K562 (cell line): ENCODE data around the gene METTL25B. TPM values are rescaled to one million over a fixed set of nuclear protein-coding genes. Genes with fewer than 3 reads are reported as not detected.

Source experiments
- ARID1B ChIP-seq: fragments of 450-650 bp; IDR thresholded peaks from 2 replicates; pipeline ENCODE4 v1.6.1; 2016; ENCODE audit warnings: antibody characterized with exemption, mild to moderate bottlenecking, inconsistent platforms
- ASH1L ChIP-seq: fragments of 450-650 bp; IDR thresholded peaks from 2 replicates; pipeline ENCODE4 v1.6.1; 2018; ENCODE audit warnings: borderline replicate concordance, mild to moderate bottlenecking, low read depth; ENCODE audit not compliant: partially characterized antibody
- BRD9 ChIP-seq: fragments of 450-650 bp; IDR thresholded peaks from 2 replicates; pipeline ENCODE4 v1.6.1; 2018; ENCODE audit warnings: low read depth; ENCODE audit not compliant: partially characterized antibody
- CBX8 ChIP-seq: fragments of 200-600 bp; sonication (generic); IDR thresholded peaks from 2 replicates; pipeline ENCODE4 v1.6.1; 2012; ENCODE audit warnings: borderline replicate concordance, mixed run types, low read depth, mild to moderate bottlenecking, moderate library complexity, mixed read lengths, low read length, control low read depth, inconsistent platforms; ENCODE audit not compliant: poor library complexity, severe bottlenecking; ENCODE audit errors: extremely low read depth
- E2F3 ChIP-seq: fragments of 250-450 bp; sonication (Bioruptor Pico); IDR thresholded peaks from 2 replicates; pipeline ENCODE4 v1.4.0; 2020; ENCODE audit warnings: mild to moderate bottlenecking
- MTA1 ChIP-seq: fragments of 450-650 bp; IDR thresholded peaks from 2 replicates; pipeline ENCODE4 v1.6.1; 2017; ENCODE audit warnings: borderline replicate concordance
- MTA3 ChIP-seq: fragments of 450-650 bp; formaldehyde crosslinking; IDR thresholded peaks from 2 replicates; pipeline ENCODE4 v1.6.1; 2017; ENCODE audit warnings: mild to moderate bottlenecking, borderline replicate concordance
- NCOA6 ChIP-seq: fragments of 450-650 bp; IDR thresholded peaks from 2 replicates; pipeline ENCODE4 v1.6.1; 2017; ENCODE audit warnings: mild to moderate bottlenecking
- PHF21A ChIP-seq: fragments of 450-650 bp; IDR thresholded peaks from 2 replicates; pipeline ENCODE4 v1.6.1; 2017; ENCODE audit warnings: low read depth, borderline replicate concordance
- PPARD ChIP-seq: fragments of 250-450 bp; sonication (Bioruptor Pico); IDR thresholded peaks from 2 replicates; pipeline ENCODE4 v1.8.0; 2022; ENCODE audit warnings: inconsistent platforms, mild to moderate bottlenecking, moderate library complexity
- SAFB ChIP-seq: fragments of 200-400 bp; formaldehyde crosslinking; IDR thresholded peaks from 2 replicates; pipeline ENCODE4 v1.6.1; 2017; ENCODE audit warnings: low read depth, low read length, borderline replicate concordance
- SPI1 ChIP-seq: IDR thresholded peaks from 2 replicates; pipeline ENCODE4 v1.6.1; 2011; ENCODE audit warnings: low read depth, low read length, control low read depth, borderline replicate concordance
- TRIM28 ChIP-seq: fragments of 450-650 bp; IDR thresholded peaks from 2 replicates; pipeline ENCODE4 v1.6.1; 2017
- ZFPM2 ChIP-seq: fragments of 250-450 bp; sonication (Bioruptor Pico); IDR thresholded peaks from 2 replicates; pipeline ENCODE4 v1.5.1; 2022; ENCODE audit warnings: mild to moderate bottlenecking
- ZNF124 ChIP-seq: sonication (generic); formaldehyde crosslinking; IDR thresholded peaks from 2 replicates; pipeline ENCODE4 v1.8.1; 2022; ENCODE audit warnings: missing genetic modification reagents
- ZNF212 ChIP-seq: fragments of 450-650 bp; formaldehyde crosslinking; IDR thresholded peaks from 2 replicates; pipeline ENCODE4 v1.4.0; 2020; ENCODE audit warnings: mild to moderate bottlenecking
- ZNF217 ChIP-seq: sonication (generic); formaldehyde crosslinking; IDR thresholded peaks from 2 replicates; pipeline ENCODE4 v1.8.0; 2022; ENCODE audit warnings: mild to moderate bottlenecking, missing genetic modification reagents
- ZSCAN29 ChIP-seq: fragments of 450-650 bp; IDR thresholded peaks from 2 replicates; pipeline ENCODE4 v1.6.1; 2017
- polyA plus RNA-seq, 8 experiments: library from polyadenylated mRNA; depleted of rRNA in 4 of 8; stranded (reverse) in 5 of 8; unstranded in 3 of 8; fragments of >200 nt; fragmentation: Nextera tagmentation in 2 of 8; fragmentation: Illumina TruSeq in 1 of 8; extraction: Ambion mirVana in 2 of 8; extraction: Trizol in 1 of 8; gene quantifications; 2 replicates each; pipeline versions ENCODE4 v1.2.1 to v1.2.3, GENCODE V29; 2011 to 2014; ENCODE audit warnings: inconsistent platforms in 1 of 8, missing spikeins in 1 of 8
- total RNA-seq, 7 experiments: library from RNA; depleted of rRNA in 6 of 7; stranded (reverse); fragments of >200 nt in 6 of 7; fragmentation: Illumina TruSeq in 2 of 7; extraction: Trizol in 2 of 7; gene quantifications; 2 replicates each; pipeline versions ENCODE4 v1.2.1 to v1.2.3, GENCODE V29; 2011 to 2021; ENCODE audit warnings: low replicate concordance in 1 of 7
- TF ChIP-seq, protein P1 (sequence below): fragments of 450-650 bp; IDR thresholded peaks from 2 replicates; pipeline ENCODE4 v1.6.1; 2016
- TF ChIP-seq, protein P2 (sequence below), 2 experiments: fragments of 450-650 bp in 1 of 2; sonication (generic) in 1 of 2; formaldehyde crosslinking in 1 of 2; IDR thresholded peaks in 1 of 2; conservative IDR thresholded peaks in 1 of 2; 2 replicates each; pipeline versions ENCODE4 v1.6.1 to v1.8.1; 2016 to 2023; ENCODE audit warnings: mild to moderate bottlenecking in 2 of 2, moderate library complexity in 2 of 2, inconsistent platforms in 1 of 2, missing genetic modification reagents in 1 of 2
- TF ChIP-seq, protein P3 (sequence below): IDR thresholded peaks from 3 replicates; pipeline ENCODE4 v1.6.1; 2011; ENCODE audit warnings: borderline replicate concordance, mild to moderate bottlenecking; ENCODE audit not compliant: insufficient read length, insufficient read depth
- TF ChIP-seq, protein P4 (sequence below): fragments of 450-650 bp; formaldehyde crosslinking; IDR thresholded peaks from 2 replicates; pipeline ENCODE4 v1.4.0; 2020; ENCODE audit warnings: mild to moderate bottlenecking
- TF ChIP-seq, protein P5 (sequence below), 2 experiments: fragments of 450-650 bp; conservative IDR thresholded peaks; 2 replicates each; pipeline ENCODE4 v1.6.1; 2017; ENCODE audit warnings: mild to moderate bottlenecking in 2 of 2, moderate library complexity in 2 of 2

METTL25B gene
- total and polyA plus RNA-seq, 9 of the 15 experiments (the other 6 are each of a cell fraction or from before 2014, with no cell fraction given): 7.7 to 48.3 (median 33.1) TPM

DNA sequence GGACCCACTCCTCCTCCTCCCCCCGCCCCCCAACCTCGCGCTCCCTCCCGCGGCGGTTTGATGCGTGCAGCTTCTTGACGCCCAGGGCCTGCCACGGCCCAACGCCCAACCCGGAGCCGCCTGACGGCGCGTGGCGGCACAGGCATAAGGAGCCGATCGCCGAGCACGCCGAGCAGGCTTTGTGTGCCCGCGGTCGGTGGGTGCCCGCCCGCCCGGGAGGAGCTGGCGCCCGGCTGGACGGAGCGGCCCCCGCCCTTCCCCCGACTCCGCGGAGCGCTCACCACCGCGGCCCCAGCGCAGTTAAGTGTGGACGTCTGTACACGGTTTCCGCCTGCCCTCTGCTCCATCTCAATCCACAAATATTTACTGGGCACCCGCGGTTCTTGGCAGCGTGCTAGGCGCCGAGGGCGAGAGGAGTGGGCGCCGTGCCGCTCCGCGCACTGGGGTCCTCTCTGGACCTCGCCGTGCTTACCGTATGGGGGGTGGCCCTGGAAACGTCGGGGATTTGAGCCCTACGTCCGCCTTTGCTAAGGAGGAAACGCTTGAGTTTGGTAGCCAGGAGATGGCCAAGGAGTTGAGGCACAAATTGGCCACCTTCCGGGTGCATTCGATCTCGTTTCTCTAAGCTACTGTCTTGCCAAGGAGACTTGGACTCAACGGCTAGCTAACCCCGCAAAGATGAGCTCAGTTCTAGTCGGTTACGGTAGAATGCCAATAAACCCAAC is 23.6 kb downstream of the METTL25B start (continued):
- TF ChIP-seq E2F3 (CRISPR knock-in tag): 0 out of 2 replicates have a peak, but pooled peaks have one; percentile 33
- no peak for TF ChIP-seq TRIM28
- TF ChIP-seq, protein P1, sequence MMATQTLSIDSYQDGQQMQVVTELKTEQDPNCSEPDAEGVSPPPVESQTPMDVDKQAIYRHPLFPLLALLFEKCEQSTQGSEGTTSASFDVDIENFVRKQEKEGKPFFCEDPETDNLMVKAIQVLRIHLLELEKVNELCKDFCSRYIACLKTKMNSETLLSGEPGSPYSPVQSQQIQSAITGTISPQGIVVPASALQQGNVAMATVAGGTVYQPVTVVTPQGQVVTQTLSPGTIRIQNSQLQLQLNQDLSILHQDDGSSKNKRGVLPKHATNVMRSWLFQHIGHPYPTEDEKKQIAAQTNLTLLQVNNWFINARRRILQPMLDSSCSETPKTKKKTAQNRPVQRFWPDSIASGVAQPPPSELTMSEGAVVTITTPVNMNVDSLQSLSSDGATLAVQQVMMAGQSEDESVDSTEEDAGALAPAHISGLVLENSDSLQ: peak; percentile 45; the same call in 1 of the 2 replicates
- TF ChIP-seq, protein P2, sequence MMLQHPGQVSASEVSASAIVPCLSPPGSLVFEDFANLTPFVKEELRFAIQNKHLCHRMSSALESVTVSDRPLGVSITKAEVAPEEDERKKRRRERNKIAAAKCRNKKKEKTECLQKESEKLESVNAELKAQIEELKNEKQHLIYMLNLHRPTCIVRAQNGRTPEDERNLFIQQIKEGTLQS (IDR thresholded peaks at IDR 0.05): no peak
- TF ChIP-seq, protein P2 (CRISPR knock-in tag; conservative IDR thresholded peaks at IDR 0.05): no peak
- no peak for TF ChIP-seq ZNF217 (CRISPR knock-in tag)
- TF ChIP-seq ZFPM2: no peak
- TF ChIP-seq ZNF124 (CRISPR knock-in tag): no peak
- TF ChIP-seq SPI1: no peak
- no peak for TF ChIP-seq ZSCAN29
- TF ChIP-seq ASH1L: no peak
- TF ChIP-seq MTA1: no peak
- TF ChIP-seq SAFB: no peak; the same call in none of the 2 replicates
- no peak for TF ChIP-seq NCOA6
- TF ChIP-seq CBX8: no peak
- no peak for TF ChIP-seq ZNF212 (CRISPR knock-in tag)
- TF ChIP-seq, protein P3, sequence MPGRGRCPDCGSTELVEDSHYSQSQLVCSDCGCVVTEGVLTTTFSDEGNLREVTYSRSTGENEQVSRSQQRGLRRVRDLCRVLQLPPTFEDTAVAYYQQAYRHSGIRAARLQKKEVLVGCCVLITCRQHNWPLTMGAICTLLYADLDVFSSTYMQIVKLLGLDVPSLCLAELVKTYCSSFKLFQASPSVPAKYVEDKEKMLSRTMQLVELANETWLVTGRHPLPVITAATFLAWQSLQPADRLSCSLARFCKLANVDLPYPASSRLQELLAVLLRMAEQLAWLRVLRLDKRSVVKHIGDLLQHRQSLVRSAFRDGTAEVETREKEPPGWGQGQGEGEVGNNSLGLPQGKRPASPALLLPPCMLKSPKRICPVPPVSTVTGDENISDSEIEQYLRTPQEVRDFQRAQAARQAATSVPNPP: no peak
- TF ChIP-seq, protein P4, sequence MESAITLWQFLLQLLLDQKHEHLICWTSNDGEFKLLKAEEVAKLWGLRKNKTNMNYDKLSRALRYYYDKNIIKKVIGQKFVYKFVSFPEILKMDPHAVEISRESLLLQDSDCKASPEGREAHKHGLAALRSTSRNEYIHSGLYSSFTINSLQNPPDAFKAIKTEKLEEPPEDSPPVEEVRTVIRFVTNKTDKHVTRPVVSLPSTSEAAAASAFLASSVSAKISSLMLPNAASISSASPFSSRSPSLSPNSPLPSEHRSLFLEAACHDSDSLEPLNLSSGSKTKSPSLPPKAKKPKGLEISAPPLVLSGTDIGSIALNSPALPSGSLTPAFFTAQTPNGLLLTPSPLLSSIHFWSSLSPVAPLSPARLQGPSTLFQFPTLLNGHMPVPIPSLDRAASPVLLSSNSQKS (CRISPR knock-in tag): no peak
- TF ChIP-seq PHF21A: no peak
- no peak for TF ChIP-seq ARID1B
- TF ChIP-seq, protein P5, sequence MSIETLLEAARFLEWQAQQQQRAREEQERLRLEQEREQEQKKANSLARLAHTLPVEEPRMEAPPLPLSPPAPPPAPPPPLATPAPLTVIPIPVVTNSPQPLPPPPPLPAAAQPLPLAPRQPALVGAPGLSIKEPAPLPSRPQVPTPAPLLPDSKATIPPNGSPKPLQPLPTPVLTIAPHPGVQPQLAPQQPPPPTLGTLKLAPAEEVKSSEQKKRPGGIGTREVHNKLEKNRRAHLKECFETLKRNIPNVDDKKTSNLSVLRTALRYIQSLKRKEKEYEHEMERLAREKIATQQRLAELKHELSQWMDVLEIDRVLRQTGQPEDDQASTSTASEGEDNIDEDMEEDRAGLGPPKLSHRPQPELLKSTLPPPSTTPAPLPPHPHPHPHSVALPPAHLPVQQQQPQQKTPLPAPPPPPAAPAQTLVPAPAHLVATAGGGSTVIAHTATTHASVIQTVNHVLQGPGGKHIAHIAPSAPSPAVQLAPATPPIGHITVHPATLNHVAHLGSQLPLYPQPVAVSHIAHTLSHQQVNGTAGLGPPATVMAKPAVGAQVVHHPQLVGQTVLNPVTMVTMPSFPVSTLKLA (conservative IDR thresholded peaks at IDR 0.05): peak; percentile 93 to 97
- TF ChIP-seq MTA3: peak; percentile 91; the same call in 1 of the 2 replicates
- TF ChIP-seq BRD9: no peak
- no peak for TF ChIP-seq PPARD (CRISPR knock-in tag)
